OCI-LY7 (cell line): Measurements from ENCODE around the gene ZFR.

Experiments
- CTCF ChIP-seq: fragments of 200-600 bp; sonication (generic); conservative IDR thresholded peaks from 2 replicates; pipeline ENCODE4 v1.5.1; 2014; ENCODE audit warnings: mild to moderate bottlenecking, antibody characterized with exemption, low read length, moderate library complexity, mixed read lengths
- EZH2phosphoT487 ChIP-seq: fragments of 200-600 bp; sonication (generic); IDR thresholded peaks from 2 replicates; pipeline ENCODE4 v1.6.1; 2018; ENCODE audit warnings: low read depth, borderline replicate concordance, mild to moderate bottlenecking, mixed run types, antibody characterized with exemption, low read length, moderate library complexity, mixed read lengths

- TF ChIP-seq CTCF (no peak), EZH2phosphoT487 (no peak)
Observed at GRCh38 chr5:32320576-32320975, 124.0 kb downstream of the ZFR start.
